Hippocampal formation (tissue), 2 donors: ENCODE data around the gene BAG1.

Source experiments
- DNase-seq, 2 donors: peaks; one replicate each; lab custom pipeline; 2025; lab: John Stamatoyannopoulos, UW

BAG1 gene

GRCh38 chr9:33273972-33274328, 9.4 kb upstream of the BAG1 start:
- DNase-seq: no peak

GRCh38 chr9:33273266-33273971, 8.9 kb upstream of the BAG1 start:
- DNase-seq: no peak

- no peak for DNase-seq
These were observed 7.6 kb upstream of the BAG1 start for GRCh38 chr9:33272061-33272460.

- no peak for DNase-seq
These were observed 5.6 kb upstream of the BAG1 start for GRCh38 chr9:33270146-33270545.

- DNase-seq: no peak
These were observed 2.8 kb upstream of the BAG1 start for GRCh38 chr9:33267151-33267767.

- no peak for DNase-seq
These were observed 830 bp upstream of the BAG1 start for GRCh38 chr9:33265211-33265865.

- DNase-seq: peak in 1 of 2 donors; percentile 36
These were observed 470 bp downstream of the BAG1 start for GRCh38 chr9:33264003-33264472.

- peak in 1 of 2 donors; percentile 8 for DNase-seq
These were observed 1.1 kb downstream of the BAG1 start for GRCh38 chr9:33263131-33264002.

GRCh38 chr9:33260372-33260771, 4.1 kb downstream of the BAG1 start:
- DNase-seq: no peak

- no peak for DNase-seq
These were observed 7.2 kb downstream of the BAG1 start for GRCh38 chr9:33257276-33257675.

- no peak for DNase-seq
These were observed 8.3 kb downstream of the BAG1 start for GRCh38 chr9:33256236-33256635.

GRCh38 chr9:33255471-33255870, 9.0 kb downstream of the BAG1 start:
- no peak for DNase-seq

GRCh38 chr9:33255014-33255413, 9.5 kb downstream of the BAG1 start:
- no peak for DNase-seq

GRCh38 chr9:33254211-33254610, 10.3 kb downstream of the BAG1 start:
- DNase-seq: no peak

GRCh38 chr9:33250458-33250995, 14.0 kb downstream of the BAG1 start:
- DNase-seq: no peak

GRCh38 chr9:33249983-33250382, 14.5 kb downstream of the BAG1 start:
- no peak for DNase-seq

- DNase-seq: no peak
These were observed 15.3 kb downstream of the BAG1 start for GRCh38 chr9:33249087-33249658.

- no peak for DNase-seq
These were observed 15.9 kb downstream of the BAG1 start for GRCh38 chr9:33248606-33249005.

GRCh38 chr9:33246269-33246860, 18.1 kb downstream of the BAG1 start:
- DNase-seq: no peak

GRCh38 chr9:33245341-33245740, 19.2 kb downstream of the BAG1 start:
- DNase-seq: no peak

GRCh38 chr9:33244137-33244784, 20.2 kb downstream of the BAG1 start:
- no peak for DNase-seq
